Activated CD4-positive, alpha-beta T cell treated with anti-CD3 and anti-CD28 coated beads, Interleukin-10, Interleukin-2, amounts not matched to agents 100 ng/mL and 50 ng/mL, durations not matched to agents 16 hours and 8 hours (primary cell): Measurements from ENCODE around the gene FSTL4.
"Not testable (repeated sequence)": the region's sequence is repeated elsewhere in the genome, so short reads cannot be mapped to it uniquely, and the experiment has no call there.

Source experiments
- DNase-seq: peaks from one replicate; pipeline ENCODE4 v3.0.0-alpha.2; 2020

The FSTL4 gene

DNA sequence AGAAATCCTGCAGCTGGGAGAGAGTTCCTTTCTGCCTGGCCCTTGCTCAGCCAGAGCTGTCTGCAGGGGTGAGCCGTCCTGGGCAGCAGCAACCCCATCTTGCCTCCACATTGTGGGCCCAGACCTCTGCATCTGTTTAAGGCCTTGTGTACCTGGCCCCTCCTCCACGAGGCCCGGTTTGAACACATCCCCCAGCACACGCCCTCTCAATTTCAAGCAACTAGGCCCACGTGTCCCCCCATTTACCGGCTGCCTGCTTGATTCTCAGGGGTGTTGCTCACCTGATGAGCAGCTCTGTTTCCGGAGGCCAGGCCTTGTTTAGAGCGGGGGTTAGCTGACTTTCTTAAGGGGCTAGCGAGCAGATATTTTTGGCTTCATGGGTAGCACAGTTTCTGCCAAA, 378.7 kb downstream of the FSTL4 start:
- DNase-seq = no peak

DNA sequence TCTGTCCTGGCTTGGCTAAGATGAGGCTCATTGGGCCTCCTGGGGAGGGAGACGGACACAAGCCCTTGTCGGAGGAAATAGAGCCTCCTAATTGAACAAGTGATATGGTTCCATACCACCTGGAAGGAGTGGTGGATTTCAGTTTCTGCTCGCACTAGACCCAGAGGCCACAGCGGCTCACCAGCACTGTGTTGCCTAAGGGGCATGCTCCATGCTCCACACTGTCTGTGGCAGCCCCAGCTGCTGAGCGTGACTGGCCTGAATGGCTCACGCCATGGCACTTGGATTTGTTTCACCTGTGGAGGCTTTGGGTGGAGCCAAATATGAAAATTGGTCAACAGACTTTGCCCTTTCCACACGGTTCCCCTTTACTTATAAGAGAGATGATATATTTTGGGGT, 379.4 kb downstream of the FSTL4 start:
- no peak for DNase-seq

DNA sequence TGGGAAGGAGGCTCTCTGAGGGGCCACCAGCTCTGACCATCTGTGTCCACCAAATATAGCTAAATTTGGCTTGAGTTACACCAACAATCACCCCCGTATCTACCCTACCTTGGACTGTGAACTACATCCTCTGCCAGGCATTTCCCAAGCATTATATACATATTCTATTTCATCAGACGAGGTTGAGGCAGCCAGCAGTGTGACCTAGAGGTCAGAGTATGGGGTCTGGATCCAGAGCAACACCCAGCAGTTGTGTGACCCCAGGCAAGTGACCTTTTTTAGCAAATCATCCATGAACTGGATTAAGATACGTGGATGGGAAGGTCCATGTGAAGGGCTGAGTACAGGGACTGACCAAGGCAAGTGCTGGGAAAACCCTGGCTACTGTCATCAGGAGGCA, 379.9 kb downstream of the FSTL4 start:
- DNase-seq = no peak

DNA sequence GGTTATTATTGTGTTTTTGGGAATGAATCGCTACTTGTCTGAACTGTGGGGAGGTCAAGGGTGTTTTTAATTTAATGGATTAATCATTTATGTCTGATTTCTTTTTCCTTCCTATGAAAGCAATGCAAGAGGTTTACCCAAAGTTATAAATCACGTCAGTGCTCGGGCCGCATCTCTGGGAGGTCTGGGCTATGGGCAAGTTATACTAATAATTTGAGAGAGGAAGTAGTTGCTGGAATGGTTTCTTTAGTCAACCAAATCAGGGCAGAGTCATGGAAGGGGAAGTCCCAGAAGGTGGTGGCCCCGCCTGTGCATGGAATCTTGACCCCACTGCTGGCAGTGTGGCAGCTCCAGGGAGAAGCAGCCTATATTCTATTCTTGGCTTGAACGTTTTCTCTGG, 380.3 kb downstream of the FSTL4 start:
- DNase-seq = no peak

- no peak for DNase-seq
Observed at GRCh38 chr5:133230823-133231578, 381.3 kb downstream of the FSTL4 start.

- peak; percentile 21 for DNase-seq
Observed at GRCh38 chr5:133229931-133230664, 382.2 kb downstream of the FSTL4 start.

GRCh38 chr5:133228316-133228715, 384.0 kb downstream of the FSTL4 start:
- DNase-seq = no peak

DNA sequence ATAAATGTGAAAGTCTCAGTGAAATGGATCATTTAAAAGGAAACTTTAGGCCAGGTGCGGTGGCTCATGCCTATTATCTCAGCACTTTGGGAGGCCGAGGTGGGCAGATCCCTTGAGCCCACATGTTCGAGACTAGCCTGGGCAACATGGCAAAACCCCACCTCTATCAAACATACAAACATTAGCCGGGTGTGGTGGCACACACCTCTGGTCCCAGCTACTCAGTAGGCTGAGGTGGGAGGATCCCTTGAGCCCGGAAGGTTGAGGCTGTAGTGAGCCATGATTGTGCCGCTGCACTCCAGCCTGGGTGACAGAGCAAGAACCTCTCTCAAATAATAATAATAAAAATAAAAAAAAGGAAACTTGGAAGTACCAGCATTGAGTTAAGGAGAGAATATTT, 384.4 kb downstream of the FSTL4 start:
- DNase-seq = no peak

DNA sequence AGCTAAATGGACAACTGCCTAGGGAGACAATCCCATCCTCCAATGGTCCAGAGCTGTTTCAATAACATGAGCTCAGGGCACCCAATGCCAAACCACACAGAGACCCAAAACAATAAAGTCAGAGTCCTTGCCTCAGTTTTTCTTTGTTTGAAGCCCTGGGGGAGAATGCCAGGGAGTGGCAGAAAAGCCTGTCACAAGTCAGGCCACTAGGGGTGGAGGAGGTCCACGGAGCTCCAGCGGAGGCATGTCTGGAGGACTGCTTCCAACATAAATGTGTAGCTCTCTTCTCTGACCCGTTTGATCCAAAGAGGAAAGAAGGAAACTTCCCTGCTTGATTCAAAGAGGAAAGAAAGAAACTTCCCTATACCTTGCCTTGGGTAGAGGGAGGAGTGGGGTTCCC, 385.3 kb downstream of the FSTL4 start:
- DNase-seq = no peak

DNA sequence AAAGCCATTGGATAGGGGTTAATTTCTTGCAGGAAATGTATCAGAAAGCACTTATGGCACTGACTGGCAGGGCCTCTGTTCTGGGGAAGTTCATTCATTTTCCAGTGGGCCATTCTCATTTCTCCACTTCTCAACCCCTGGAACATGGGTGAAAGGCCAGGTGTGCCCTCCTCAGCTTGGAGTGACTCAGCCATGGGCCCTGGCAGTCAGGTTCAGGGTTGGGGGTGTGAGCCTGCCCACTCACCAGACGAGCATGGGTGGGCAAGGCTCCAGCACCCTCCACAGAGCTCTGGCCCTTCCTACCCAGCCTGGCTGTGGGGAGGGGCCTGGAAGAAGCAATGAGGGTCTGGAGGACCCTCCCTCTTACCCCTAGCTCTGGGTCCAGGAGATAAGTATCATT, 386.2 kb downstream of the FSTL4 start:
- no peak for DNase-seq

- no peak for DNase-seq
Observed at GRCh38 chr5:133225671-133226152, 386.6 kb downstream of the FSTL4 start.

GRCh38 chr5:133222979-133223378, 389.4 kb downstream of the FSTL4 start:
- no peak for DNase-seq

DNA sequence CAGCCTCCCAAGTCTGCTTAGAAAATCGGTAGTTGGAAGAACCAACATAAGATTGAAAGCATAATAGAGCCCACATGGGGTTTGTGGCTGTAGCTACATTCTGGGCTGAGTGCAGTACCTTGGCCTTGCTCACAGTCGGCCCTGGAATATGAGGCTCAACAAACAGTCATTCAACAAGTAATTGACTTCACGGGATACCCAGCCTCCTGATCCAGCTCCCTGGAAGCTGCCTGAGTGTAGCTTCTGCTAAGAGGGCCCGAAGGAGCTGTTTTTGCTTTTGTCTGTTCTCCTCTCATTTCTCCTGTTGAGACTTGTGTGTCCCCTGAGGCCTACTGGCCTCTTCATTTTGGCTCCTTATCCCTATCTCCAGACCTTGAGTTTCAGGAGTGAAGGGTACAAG, 389.8 kb downstream of the FSTL4 start:
- no peak for DNase-seq

DNA sequence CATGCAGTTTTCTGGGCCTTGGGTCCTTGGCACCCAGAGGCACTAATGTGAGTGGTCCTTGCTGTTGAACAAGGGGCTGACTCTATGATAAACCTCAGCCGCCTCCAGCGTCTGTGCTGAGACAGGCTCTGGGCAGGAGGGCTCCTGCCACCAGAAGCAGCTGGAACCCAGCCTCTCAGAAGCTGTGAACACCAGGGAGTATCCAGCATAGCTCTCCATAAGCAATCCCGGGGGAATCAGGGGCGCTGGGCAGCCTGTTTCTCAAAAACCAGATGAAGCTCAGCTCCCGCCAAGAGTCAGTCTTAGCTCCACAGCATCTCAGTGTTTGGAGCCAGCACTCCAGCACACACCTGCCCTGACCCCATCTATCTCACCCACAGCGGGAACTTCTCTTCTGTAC, 390.3 kb downstream of the FSTL4 start:
- no peak for DNase-seq

DNA sequence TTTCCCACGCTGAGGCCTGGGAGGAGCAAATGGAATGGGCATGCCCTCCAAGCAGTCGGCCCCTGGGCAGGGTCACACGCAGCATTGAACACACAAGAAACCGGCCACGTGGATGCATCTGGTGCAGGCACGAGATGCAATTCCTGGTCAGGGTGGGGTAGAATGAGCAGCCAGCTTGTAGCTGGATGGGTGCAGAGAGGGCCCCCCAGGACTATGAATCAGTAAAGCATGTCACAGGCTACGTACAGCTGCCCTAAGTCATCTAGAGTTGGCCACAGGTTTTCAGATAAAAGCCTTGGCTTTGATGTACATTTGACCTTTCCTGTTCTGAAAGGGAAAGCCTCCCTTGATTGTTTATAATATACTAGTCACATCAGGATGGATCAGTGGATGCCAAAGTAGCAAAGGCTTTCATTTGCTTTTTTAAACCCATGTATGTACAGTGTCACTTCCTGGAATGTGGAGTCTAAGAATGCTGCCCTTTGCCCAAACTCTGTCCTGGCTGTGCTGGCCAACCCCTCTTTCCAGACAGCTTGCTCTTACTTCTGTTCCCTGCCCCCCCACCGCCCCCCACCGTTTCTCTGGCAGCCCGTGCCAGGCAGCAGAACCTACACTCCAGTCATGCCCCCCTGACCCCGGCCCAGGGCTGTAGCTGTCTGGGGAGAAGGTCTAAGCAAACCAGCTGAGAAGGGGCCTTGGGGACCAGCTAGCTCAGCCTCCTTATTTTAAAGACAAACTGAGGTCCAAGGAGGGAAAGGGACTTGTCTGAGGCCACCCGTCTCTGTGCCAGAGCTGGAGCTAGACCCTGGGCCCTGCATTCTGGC, 391.3 kb downstream of the FSTL4 start:
- no peak for DNase-seq

DNA sequence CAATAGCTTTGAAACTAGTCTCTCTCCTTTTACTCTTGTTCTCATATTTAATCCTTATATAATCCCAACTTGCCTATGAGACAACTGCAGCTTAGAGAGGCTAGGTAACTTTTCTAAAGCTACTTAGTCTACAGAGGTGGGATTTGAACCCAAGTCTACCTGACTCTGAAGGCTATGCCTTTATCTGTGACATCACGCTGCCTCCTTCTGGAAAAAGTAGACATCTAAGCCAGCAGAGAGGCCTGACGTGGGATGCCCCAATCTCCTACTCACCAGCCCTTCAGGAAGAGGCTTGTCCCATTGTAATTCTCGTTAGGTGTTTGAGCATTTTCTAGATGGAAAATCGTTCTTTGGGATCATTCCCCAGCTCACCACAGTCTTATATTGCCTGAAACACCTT, 393.0 kb downstream of the FSTL4 start:
- no peak for DNase-seq

DNA sequence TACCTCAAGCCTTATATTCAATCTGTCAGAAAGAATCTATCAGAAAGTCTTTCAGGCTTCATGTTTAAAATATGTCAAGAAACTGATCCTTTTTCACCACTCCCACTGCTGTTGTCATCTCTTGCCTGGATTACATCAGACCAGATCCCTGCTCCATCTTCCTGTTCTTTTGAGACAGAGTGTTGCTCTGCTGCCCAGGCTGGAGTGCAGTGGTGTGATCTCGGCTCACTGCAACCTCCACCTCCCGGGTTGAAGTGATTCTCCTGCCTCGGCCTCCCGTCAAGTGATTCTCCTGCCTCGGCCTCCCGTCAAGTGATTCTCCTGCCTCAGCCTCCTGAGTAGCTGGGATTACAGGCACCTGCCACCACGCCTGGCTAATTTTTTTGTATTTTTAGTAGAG, 396.2 kb downstream of the FSTL4 start:
- DNase-seq = not testable (repeated sequence)

GRCh38 chr5:133214153-133214820, 398.1 kb downstream of the FSTL4 start:
- no peak for DNase-seq

GRCh38 chr5:133205649-133206048, 406.7 kb downstream of the FSTL4 start:
- DNase-seq = no peak

- DNase-seq = no peak
Observed at GRCh38 chr5:133205204-133205603, 407.1 kb downstream of the FSTL4 start.

DNA sequence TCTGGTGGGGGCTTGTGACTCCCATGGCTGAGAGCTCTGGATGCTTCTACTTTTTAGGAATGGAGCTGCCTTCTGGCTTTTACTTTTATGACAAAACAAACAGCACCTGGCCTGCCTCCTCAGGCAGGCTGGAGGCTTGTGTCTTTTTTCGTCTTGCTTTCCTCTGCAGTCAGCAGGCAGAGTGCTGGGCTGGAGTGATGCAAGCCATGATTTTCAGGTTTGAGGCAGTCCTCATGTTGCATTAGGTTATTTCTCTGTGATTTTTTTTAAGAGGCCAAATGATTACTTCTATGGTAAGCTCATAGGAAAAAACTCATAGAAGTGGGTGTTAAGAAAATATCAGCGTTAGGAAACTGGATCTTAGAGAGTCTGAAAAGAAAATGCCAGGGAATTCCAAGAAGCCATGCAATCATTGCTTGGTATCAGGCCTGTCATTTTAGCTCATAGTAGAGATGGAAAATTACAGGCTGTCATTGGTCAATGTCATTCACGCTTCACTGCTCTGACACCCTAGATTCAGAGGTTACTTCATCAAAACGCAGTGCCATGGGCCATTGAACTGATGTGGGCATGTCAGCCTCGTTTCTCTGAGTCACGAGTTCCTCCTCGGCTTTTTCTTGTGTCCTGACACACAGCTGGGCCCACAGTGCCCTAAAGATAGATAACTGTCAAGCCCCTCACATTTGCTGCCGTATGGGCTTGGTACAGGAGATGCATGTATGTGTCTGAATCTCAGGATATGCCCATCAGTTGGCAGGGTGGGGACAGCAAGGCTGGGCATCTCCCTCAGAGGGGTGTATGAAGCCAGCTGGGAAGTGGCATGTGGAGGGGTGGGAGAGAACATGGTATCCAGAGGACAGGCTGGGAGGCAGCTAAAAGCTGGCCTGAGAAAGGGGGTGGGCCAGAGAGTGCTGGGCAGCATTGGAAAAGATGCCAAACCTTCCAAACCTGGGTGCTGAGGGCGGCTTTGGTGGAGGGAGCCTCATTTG, 408.7 kb downstream of the FSTL4 start:
- DNase-seq = no peak
